GM12878 (cell line): ENCODE measurements around the gene LARGE1. TPM values are rescaled to one million over a fixed set of nuclear protein-coding genes. Genes with fewer than 3 reads are reported as not detected.

Experiments
- ATAC-seq: fragments of 200-7000 bp; cut with Tn5 transposase; 3 replicates; pipeline ENCODE4 v1.9.1; 2020; ENCODE audit warnings: mild to moderate bottlenecking, moderate library complexity
- BruUV-seq: library from RNA; stranded (reverse); fragments of 400-500 nt; replicated peaks from 2 replicates; lab custom pipeline; 2021; lab: Mats Ljungman, UMichigan
- CTCF ChIA-PET: fragments of 300-600 bp; sonication (Branson Sonifier 250); formaldehyde crosslinking; extraction: SDS; loops from one replicate; lab custom pipeline; 2021; ENCODE audit warnings: inconsistent platforms; lab: Yijun Ruan, JAX
- POLR2A ChIA-PET: fragments of 350-600 bp; formaldehyde crosslinking; extraction: SDS; loops from one replicate; lab custom pipeline; 2021; ENCODE audit warnings: inconsistent platforms; lab: Charles Lee
- RAD21 ChIA-PET: fragments of 300-600 bp; sonication (Branson Sonifier 250); formaldehyde crosslinking; loops from one replicate; lab custom pipeline; 2023; ENCODE audit warnings: antibody characterized with exemption; ENCODE audit not compliant: unreplicated experiment; lab: Charles Lee
- SMC1A ChIA-PET: fragments of 300-600 bp; sonication (Branson Sonifier 250); formaldehyde crosslinking; loops from one replicate; lab custom pipeline; 2023; ENCODE audit not compliant: unreplicated experiment, uncharacterized antibody; lab: Charles Lee
- DNase-seq: peaks from one replicate; pipeline ENCODE4 v3.0.0-alpha.2; 2011; ENCODE audit warnings: low read depth, low spot score
- FAIRE-seq: peaks from 3 replicates; lab custom pipeline; 2011; peaks lifted over from hg19 to GRCh38; lab: Jason Lieb, UNC
- H2AFZ ChIP-seq: 2 replicates; pipeline ENCODE4 v1.6.0; 2011; ENCODE audit warnings: low read depth, low read length, control low read depth; ENCODE audit not compliant: control insufficient read depth
- H3K27ac ChIP-seq: 2 replicates; pipeline ENCODE4 v1.5.1; 2011; ENCODE audit warnings: control low read depth; ENCODE audit not compliant: control insufficient read depth, insufficient read depth
- H3K27me3 ChIP-seq, 2 experiments: replicated peaks in 1 of 2; 2 replicates each; pipeline versions ENCODE4 v1.6.0 to v1.6.1; 2011; ENCODE audit warnings: low read length in 1 of 2; ENCODE audit not compliant: control insufficient read depth in 2 of 2, insufficient read depth in 2 of 2
- H3K36me3 ChIP-seq, 2 experiments: 2 replicates each; pipeline ENCODE4 v1.5.1; 2011; ENCODE audit warnings: low read length in 1 of 2; ENCODE audit not compliant: control insufficient read depth in 2 of 2, insufficient read depth in 2 of 2
- H3K4me1 ChIP-seq: 2 replicates; pipeline ENCODE4 v1.6.1; 2011; ENCODE audit warnings: mild to moderate bottlenecking, low read length, moderate library complexity, mixed read lengths; ENCODE audit not compliant: control insufficient read depth, insufficient read depth
- H3K4me2 ChIP-seq: 2 replicates; pipeline ENCODE4 v1.6.0; 2011; ENCODE audit warnings: control low read depth; ENCODE audit not compliant: control insufficient read depth, insufficient read depth
- H3K4me3 ChIP-seq: fragments of 200-600 bp; sonication (generic); 2 replicates; pipeline ENCODE4 v1.5.1; 2016
- H3K79me2 ChIP-seq: 2 replicates; pipeline ENCODE4 v1.6.0; 2011; ENCODE audit warnings: low read length; ENCODE audit not compliant: control insufficient read depth, insufficient read depth
- H3K9ac ChIP-seq: 2 replicates; pipeline ENCODE4 v1.8.0; 2011; ENCODE audit warnings: low read length, control low read depth, mixed read lengths; ENCODE audit not compliant: control insufficient read depth, insufficient read depth
- H3K9me3 ChIP-seq: replicated peaks from 3 replicates; pipeline ENCODE4 v1.5.1; 2011; ENCODE audit warnings: mild to moderate bottlenecking, low read length; ENCODE audit not compliant: control insufficient read depth, insufficient read depth
- H4K20me1 ChIP-seq: 2 replicates; pipeline ENCODE4 v1.6.0; 2011; ENCODE audit not compliant: control insufficient read depth, insufficient read depth
- BACH1 ChIP-seq: fragments of 450-650 bp; IDR thresholded peaks from 2 replicates; pipeline ENCODE4 v1.6.1; 2017; ENCODE audit warnings: mild to moderate bottlenecking, borderline replicate concordance
- EED ChIP-seq: sonication (generic); IDR thresholded peaks from 2 replicates; pipeline ENCODE4 v1.6.1; 2016; ENCODE audit warnings: antibody characterized with exemption, low read depth
- ETV6 ChIP-seq, 2 experiments: fragments of 450-650 bp in 1 of 2; IDR thresholded peaks in 1 of 2; conservative IDR thresholded peaks in 1 of 2; 2 replicates each; pipeline ENCODE4 v1.6.1; 2014; ENCODE audit warnings: antibody characterized with exemption in 1 of 2, borderline replicate concordance in 1 of 2, low read depth in 1 of 2, mild to moderate bottlenecking in 1 of 2, moderate library complexity in 1 of 2
- FOS ChIP-seq: IDR thresholded peaks from 3 replicates; pipeline ENCODE4 v1.6.1; 2011; ENCODE audit warnings: borderline replicate concordance; ENCODE audit not compliant: insufficient read length; ENCODE audit errors: extremely low read depth
- MTA2 ChIP-seq: fragments of 450-650 bp; IDR thresholded peaks from 2 replicates; pipeline ENCODE4 v1.6.1; 2016; ENCODE audit warnings: low read depth, mild to moderate bottlenecking, moderate library complexity
- PAX5 ChIP-seq: IDR thresholded peaks from 2 replicates; pipeline ENCODE4 v1.6.1; 2011; ENCODE audit warnings: low read depth, low read length, borderline replicate concordance
- POLR2AphosphoS5 ChIP-seq: IDR thresholded peaks from 2 replicates; pipeline ENCODE4 v1.6.1; 2011; ENCODE audit warnings: mild to moderate bottlenecking, low read length, inconsistent platforms
- RUNX3 ChIP-seq: IDR thresholded peaks from 2 replicates; pipeline ENCODE4 v1.6.1; 2012; ENCODE audit warnings: low read length, inconsistent platforms
- SMAD5 ChIP-seq: IDR thresholded peaks from 2 replicates; pipeline ENCODE4 v1.6.1; 2016; ENCODE audit warnings: antibody characterized with exemption, low read depth
- TCF7 ChIP-seq: IDR thresholded peaks from 2 replicates; pipeline ENCODE4 v1.6.1; 2014; ENCODE audit warnings: antibody characterized with exemption, borderline replicate concordance
- YY1 ChIP-seq: IDR thresholded peaks from 2 replicates; pipeline ENCODE4 v1.6.1; 2011; ENCODE audit warnings: low read depth, mild to moderate bottlenecking, low read length
- WGBS: methylation state at CpG from one replicate; pipeline ENCODE4 v1.1.6; 2016; ENCODE audit warnings: low lambda C conversion rate; ENCODE audit not compliant: insufficient replicate concordance, insufficient coverage; ENCODE audit errors: missing lambda C conversion rate; 5-methylcytosine and 5-hydroxymethylcytosine counted together
- in situ Hi-C: fragments of 300-500 bp; cut with MboI; formaldehyde crosslinking; loops from 9 replicates; pipeline ENCODE4 v1.14.3; 2018; ENCODE audit warnings: mixed read lengths
- intact Hi-C: fragments of 100-400 bp; cut with micrococcal nuclease; formaldehyde crosslinking; loops from one replicate; pipeline ENCODE4 v1.14.2; 2022; ENCODE audit not compliant: unreplicated experiment
- polyA plus RNA-seq, 11 experiments: library from polyadenylated mRNA; depleted of rRNA in 4 of 11; unstranded in 6 of 11; stranded (reverse) in 5 of 11; fragments of >200 nt; fragmentation: Nextera tagmentation in 4 of 11; fragmentation: Illumina TruSeq in 1 of 11; extraction: Ambion mirVana in 4 of 11; extraction: Trizol in 1 of 11; gene quantifications; 1 replicate in 1 of 11; 2 replicates in 10 of 11; pipeline versions ENCODE4 v1.2.1 to v1.2.3, GENCODE V29; 2011 to 2016; ENCODE audit warnings: inconsistent platforms in 2 of 11, missing spikeins in 2 of 11, low read depth in 1 of 11
- total RNA-seq, 4 experiments: library from RNA; depleted of rRNA in 3 of 4; stranded (reverse); fragments of >200 nt in 3 of 4; fragmentation: Illumina TruSeq in 1 of 4; extraction: Trizol in 1 of 4; gene quantifications; 2 replicates each; pipeline versions ENCODE4 v1.2.1 to v1.2.3, GENCODE V29; 2013 to 2021
- TF ChIP-seq, protein P1 (sequence below): IDR thresholded peaks from 2 replicates; pipeline ENCODE4 v1.6.1; 2012; ENCODE audit warnings: low read length, inconsistent platforms
- TF ChIP-seq, protein P2 (sequence below): fragments of 150-350 bp; IDR thresholded peaks from 2 replicates; pipeline ENCODE4 v1.6.1; 2016; ENCODE audit warnings: low read depth, low read length
- TF ChIP-seq, protein P3 (sequence below): fragments of 450-650 bp; IDR thresholded peaks from 2 replicates; pipeline ENCODE4 v1.6.1; 2017; ENCODE audit warnings: low read depth, mild to moderate bottlenecking, moderate library complexity
- TF ChIP-seq, protein P4 (sequence below): fragments of 450-650 bp; formaldehyde crosslinking; IDR thresholded peaks from 2 replicates; pipeline ENCODE4 v1.4.0; 2022; ENCODE audit warnings: mild to moderate bottlenecking, moderate library complexity

Gene LARGE1
- total and polyA plus RNA-seq, 10 of the 15 experiments (the other 5 are each of a cell fraction or from before 2014, with no cell fraction given): 3.2 to 41.4 (median 17.3) TPM

DNA sequence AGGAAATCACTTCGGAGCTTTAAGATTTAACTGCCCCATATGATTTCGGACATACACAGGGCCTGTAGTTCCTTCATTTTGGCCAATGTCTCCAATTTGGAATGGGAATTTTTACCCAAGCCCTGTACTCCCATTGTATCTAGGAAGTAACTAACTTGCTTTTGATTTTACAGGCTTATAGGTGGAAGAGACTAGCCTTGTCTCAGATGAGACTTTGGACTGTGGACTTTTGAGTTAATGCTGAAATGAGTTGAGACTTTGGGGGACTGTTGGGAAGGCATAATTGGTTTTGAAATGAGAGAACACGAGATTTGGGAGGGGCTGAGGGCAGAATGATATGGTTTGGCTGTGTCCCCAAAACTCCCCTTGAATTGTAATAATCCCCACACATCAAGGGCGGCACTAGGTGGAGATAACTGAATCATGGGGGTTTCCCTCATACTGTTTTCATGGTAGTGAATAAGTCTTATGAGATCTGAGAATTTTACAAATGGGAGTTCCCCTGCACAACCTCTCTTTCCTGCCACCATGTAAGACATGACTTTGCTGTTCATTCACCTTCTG, 130.5 kb downstream of the LARGE1 start:
- peaks cover 22% of the 10 kb centered on the region for H3K9me3 ChIP-seq
- no peak for FAIRE-seq
- ATAC-seq: peak; percentile 86
- peaks cover 20% of the 10 kb centered on the region for H3K4me1 ChIP-seq
- H2AFZ ChIP-seq: no peak overlapping the region
- intact Hi-C loops: loop anchor here (10.0 kb wide), 1 partner anchor 125 kb away; no protein-coding TSS in a partner anchor
- ChIA-PET CTCF (no interaction called here), POLR2A (no interaction called here), RAD21 (no interaction called here), SMC1A (no interaction called here)
- H3K9ac ChIP-seq: no peak overlapping the region
- 49% methylated on average over 4 of the region's 4 CpGs for WGBS
- H3K27ac ChIP-seq: peak overlapping the region; percentile 39
- BruUV-seq: no TSS peak
- no peaks in the 10 kb centered on the region for H4K20me1 ChIP-seq
- in situ Hi-C loops: no loop called here
- H3K27me3 ChIP-seq: no peaks in the 10 kb centered on the region
- peak; percentile 56 for DNase-seq
- no peak overlapping the region; the same call in 1 of the 2 replicates for H3K4me2 ChIP-seq
- H3K36me3 ChIP-seq: no peaks in the 10 kb centered on the region
- peaks cover 3% of the 10 kb centered on the region for H3K79me2 ChIP-seq
- no peak overlapping the region for H3K4me3 ChIP-seq
- TF ChIP-seq, protein P1, sequence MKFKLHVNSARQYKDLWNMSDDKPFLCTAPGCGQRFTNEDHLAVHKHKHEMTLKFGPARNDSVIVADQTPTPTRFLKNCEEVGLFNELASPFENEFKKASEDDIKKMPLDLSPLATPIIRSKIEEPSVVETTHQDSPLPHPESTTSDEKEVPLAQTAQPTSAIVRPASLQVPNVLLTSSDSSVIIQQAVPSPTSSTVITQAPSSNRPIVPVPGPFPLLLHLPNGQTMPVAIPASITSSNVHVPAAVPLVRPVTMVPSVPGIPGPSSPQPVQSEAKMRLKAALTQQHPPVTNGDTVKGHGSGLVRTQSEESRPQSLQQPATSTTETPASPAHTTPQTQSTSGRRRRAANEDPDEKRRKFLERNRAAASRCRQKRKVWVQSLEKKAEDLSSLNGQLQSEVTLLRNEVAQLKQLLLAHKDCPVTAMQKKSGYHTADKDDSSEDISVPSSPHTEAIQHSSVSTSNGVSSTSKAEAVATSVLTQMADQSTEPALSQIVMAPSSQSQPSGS: peak; percentile 61
- TF ChIP-seq, protein P2, sequence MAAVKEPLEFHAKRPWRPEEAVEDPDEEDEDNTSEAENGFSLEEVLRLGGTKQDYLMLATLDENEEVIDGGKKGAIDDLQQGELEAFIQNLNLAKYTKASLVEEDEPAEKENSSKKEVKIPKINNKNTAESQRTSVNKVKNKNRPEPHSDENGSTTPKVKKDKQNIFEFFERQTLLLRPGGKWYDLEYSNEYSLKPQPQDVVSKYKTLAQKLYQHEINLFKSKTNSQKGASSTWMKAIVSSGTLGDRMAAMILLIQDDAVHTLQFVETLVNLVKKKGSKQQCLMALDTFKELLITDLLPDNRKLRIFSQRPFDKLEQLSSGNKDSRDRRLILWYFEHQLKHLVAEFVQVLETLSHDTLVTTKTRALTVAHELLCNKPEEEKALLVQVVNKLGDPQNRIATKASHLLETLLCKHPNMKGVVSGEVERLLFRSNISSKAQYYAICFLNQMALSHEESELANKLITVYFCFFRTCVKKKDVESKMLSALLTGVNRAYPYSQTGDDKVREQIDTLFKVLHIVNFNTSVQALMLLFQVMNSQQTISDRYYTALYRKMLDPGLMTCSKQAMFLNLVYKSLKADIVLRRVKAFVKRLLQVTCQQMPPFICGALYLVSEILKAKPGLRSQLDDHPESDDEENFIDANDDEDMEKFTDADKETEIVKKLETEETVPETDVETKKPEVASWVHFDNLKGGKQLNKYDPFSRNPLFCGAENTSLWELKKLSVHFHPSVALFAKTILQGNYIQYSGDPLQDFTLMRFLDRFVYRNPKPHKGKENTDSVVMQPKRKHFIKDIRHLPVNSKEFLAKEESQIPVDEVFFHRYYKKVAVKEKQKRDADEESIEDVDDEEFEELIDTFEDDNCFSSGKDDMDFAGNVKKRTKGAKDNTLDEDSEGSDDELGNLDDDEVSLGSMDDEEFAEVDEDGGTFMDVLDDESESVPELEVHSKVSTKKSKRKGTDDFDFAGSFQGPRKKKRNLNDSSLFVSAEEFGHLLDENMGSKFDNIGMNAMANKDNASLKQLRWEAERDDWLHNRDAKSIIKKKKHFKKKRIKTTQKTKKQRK: no peak
- TF ChIP-seq MTA2: peak; percentile 84
- no peak for TF ChIP-seq FOS
- no peak for TF ChIP-seq BACH1
- TF ChIP-seq YY1: peak; percentile 82
- TF ChIP-seq, protein P3, sequence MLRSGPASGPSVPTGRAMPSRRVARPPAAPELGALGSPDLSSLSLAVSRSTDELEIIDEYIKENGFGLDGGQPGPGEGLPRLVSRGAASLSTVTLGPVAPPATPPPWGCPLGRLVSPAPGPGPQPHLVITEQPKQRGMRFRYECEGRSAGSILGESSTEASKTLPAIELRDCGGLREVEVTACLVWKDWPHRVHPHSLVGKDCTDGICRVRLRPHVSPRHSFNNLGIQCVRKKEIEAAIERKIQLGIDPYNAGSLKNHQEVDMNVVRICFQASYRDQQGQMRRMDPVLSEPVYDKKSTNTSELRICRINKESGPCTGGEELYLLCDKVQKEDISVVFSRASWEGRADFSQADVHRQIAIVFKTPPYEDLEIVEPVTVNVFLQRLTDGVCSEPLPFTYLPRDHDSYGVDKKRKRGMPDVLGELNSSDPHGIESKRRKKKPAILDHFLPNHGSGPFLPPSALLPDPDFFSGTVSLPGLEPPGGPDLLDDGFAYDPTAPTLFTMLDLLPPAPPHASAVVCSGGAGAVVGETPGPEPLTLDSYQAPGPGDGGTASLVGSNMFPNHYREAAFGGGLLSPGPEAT: peak; percentile 67; the same call in 1 of the 2 replicates
- no peak for TF ChIP-seq POLR2AphosphoS5
- no peak for TF ChIP-seq SMAD5
- TF ChIP-seq, protein P4, sequence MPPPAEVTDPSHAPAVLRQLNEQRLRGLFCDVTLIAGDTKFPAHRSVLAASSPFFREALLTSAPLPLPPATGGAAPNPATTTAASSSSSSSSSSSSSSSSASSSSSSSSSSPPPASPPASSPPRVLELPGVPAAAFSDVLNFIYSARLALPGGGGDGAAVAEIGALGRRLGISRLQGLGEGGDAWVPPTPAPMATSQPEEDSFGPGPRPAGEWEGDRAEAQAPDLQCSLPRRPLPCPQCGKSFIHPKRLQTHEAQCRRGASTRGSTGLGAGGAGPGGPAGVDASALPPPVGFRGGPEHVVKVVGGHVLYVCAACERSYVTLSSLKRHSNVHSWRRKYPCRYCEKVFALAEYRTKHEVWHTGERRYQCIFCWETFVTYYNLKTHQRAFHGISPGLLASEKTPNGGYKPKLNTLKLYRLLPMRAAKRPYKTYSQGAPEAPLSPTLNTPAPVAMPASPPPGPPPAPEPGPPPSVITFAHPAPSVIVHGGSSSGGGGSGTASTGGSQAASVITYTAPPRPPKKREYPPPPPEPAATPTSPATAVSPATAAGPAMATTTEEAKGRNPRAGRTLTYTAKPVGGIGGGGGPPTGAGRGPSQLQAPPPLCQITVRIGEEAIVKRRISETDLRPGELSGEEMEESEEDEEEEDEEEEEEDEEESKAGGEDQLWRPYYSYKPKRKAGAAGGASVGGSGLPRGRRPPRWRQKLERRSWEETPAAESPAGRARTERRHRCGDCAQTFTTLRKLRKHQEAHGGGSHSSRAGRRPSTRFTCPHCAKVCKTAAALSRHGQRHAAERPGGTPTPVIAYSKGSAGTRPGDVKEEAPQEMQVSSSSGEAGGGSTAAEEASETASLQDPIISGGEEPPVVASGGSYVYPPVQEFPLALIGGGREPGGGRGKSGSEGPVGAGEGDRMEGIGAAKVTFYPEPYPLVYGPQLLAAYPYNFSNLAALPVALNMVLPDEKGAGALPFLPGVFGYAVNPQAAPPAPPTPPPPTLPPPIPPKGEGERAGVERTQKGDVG (CRISPR knock-in tag): no peak
- peak; percentile 85 for TF ChIP-seq TCF7
- peak in 1 of 2 experiments; percentile 20; a peak in 1 of 4 replicates for TF ChIP-seq ETV6 (conservative IDR thresholded peaks at IDR 0.05 in 1 of 2, IDR thresholded peaks at IDR 0.05 in 1 of 2; ENCODE audit: borderline replicate concordance in 1 of 2, low read depth in 1 of 2)
- TF ChIP-seq EED: peak; percentile 23; the same call in 1 of the 2 replicates
- no peak for TF ChIP-seq PAX5
- TF ChIP-seq RUNX3: peak; percentile 49
